Measurements from ENCODE around the gene NKAPD1.

GRCh38 chr11:112127056-112127455, 53.0 kb downstream of the NKAPD1 start:
- TF ChIP-seq POLR2A (IDR thresholded peaks at IDR 0.05; ENCODE audit: low read depth) (no peak), CTCF (IDR thresholded peaks at IDR 0.05) (no peak), EP300 (IDR thresholded peaks at IDR 0.05) (no peak), POLR2AphosphoS5 (IDR thresholded peaks at IDR 0.05) (no peak)
